ENCODE data around the gene RERE. TPM values are rescaled to one million over a fixed set of nuclear protein-coding genes. Genes with fewer than 3 reads are reported as not detected.

The RERE gene
- total and polyA plus RNA-seq, 12 donors, result 33.4 to 146 (median 72.7) TPM

DNA sequence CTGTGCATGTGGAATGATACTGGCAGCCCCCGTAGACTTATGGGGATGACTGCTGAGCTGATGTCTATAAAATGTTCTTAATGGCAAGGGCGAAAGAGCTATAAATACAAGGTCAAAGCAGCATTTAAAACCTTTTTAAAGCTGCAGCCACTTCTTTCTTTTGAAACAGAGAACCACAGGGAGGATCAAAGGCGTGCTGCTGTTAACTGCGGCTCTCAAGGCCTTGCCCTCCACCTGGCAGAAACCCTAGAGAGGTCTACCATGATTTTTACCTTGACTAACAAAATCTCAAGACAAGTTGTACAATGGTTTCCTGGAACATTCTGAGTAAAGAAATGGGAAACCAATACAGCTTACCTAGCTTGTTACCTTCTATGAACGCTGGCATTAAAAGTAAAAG lies 409.8 kb downstream of the RERE start:
- intact Hi-C loops (cut with DNase I), result no loop called here
- H3K36me3 ChIP-seq (replicated peaks in 1 of 2), result peaks cover 0 to 8% of the 10 kb centered on the region in 2 donors

DNA sequence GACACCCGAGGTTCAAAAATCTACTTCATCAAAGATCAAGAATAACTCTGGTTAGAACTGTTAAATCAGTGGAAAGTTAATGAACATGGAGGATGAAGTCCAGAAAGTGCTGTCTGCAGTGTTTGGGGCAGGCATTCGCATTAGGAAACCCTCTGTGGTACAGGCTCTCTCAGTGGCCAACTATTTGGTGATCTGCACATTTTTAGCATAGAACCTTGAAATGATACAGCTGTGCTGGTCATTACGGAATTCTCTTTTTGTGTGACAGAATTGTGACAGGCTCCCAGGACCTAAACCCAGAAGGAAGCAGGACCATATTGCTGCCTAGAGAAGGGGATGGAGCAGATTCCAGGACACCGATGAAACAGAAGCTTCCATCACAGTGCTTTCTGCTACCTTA lies 410.5 kb downstream of the RERE start:
- Histone ChIP-seq H3K4me3 (no peak overlapping the region), H3K36me3 (replicated peaks in 1 of 2) (peaks cover 0 to 15% of the 10 kb centered on the region in 2 donors), H3K27ac (peak overlapping the region; percentile 55 to 92 (median 87)), H3K4me1 (replicated peaks in 1 of 2) (peaks cover 52 to 71% of the 10 kb centered on the region in 2 donors), H3K27me3 (no peaks in the 10 kb centered on the region), H3K9me3 (replicated peaks in 1 of 3) (no peaks in the 10 kb centered on the region)
- intact Hi-C loops (cut with DNase I), result no loop called here
- TF ChIP-seq, protein P1, sequence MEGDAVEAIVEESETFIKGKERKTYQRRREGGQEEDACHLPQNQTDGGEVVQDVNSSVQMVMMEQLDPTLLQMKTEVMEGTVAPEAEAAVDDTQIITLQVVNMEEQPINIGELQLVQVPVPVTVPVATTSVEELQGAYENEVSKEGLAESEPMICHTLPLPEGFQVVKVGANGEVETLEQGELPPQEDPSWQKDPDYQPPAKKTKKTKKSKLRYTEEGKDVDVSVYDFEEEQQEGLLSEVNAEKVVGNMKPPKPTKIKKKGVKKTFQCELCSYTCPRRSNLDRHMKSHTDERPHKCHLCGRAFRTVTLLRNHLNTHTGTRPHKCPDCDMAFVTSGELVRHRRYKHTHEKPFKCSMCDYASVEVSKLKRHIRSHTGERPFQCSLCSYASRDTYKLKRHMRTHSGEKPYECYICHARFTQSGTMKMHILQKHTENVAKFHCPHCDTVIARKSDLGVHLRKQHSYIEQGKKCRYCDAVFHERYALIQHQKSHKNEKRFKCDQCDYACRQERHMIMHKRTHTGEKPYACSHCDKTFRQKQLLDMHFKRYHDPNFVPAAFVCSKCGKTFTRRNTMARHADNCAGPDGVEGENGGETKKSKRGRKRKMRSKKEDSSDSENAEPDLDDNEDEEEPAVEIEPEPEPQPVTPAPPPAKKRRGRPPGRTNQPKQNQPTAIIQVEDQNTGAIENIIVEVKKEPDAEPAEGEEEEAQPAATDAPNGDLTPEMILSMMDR (IDR thresholded peaks at IDR 0.05), result no peak
- no peak for TF ChIP-seq POLR2A (IDR thresholded peaks at IDR 0.05)
- DNase-seq, result peak in 1 of 7 donors; percentile 46
- 51 to 58% (median 55%) methylated on average over 4 of the region's 4 CpGs for WGBS, 4 donors

More for the DNA sequence above, 409.8 kb downstream of the RERE start:
- Histone ChIP-seq H3K27ac (peak overlapping the region; percentile 55 to 92 (median 87)), H3K9me3 (replicated peaks in 1 of 3) (no peaks in the 10 kb centered on the region), H3K4me1 (replicated peaks in 1 of 2) (peaks cover 59 to 78% of the 10 kb centered on the region in 2 donors), H3K4me3 (peak overlapping the region in 1 of 4 donors; percentile 15), H3K27me3 (no peaks in the 10 kb centered on the region)
- DNase-seq, result no peak
- TF ChIP-seq, protein P1 (IDR thresholded peaks at IDR 0.05), result no peak
- TF ChIP-seq POLR2A (IDR thresholded peaks at IDR 0.05), result no peak
- WGBS, 4 donors, result 31 to 51% (median 43%) methylated on average over 5 of the region's 5 CpGs

DNA sequence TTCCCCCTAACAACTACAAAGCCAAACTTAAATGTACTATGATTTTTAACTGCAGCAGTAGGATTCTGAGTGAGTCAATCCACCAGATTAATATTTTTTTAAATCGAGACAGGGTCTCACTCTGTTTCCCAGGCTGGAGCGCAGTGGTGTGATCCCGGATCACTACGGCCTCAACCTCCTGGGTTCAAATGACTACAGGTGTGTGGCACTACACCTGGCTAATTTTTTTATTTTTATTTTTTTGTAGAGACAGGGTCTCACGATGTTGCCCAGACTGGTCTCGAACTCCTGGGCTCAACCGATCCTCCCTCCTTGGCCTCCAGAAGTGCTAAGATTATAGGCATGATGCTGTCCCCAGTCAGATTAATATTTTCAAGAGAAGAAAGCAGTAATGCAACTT lies 411.4 kb downstream of the RERE start:
- 94 to 97% (median 96%) methylated on average over 7 of the region's 7 CpGs for WGBS, 4 donors
- H3K9me3 ChIP-seq (replicated peaks in 1 of 3), result no peaks in the 10 kb centered on the region
- no peak overlapping the region for H3K4me3 ChIP-seq
- TF ChIP-seq, protein P1 (IDR thresholded peaks at IDR 0.05), result no peak
- no peak for TF ChIP-seq POLR2A (IDR thresholded peaks at IDR 0.05)
- peaks cover 0 to 25% of the 10 kb centered on the region in 2 donors for H3K36me3 ChIP-seq (replicated peaks in 1 of 2)
- peaks cover 42 to 62% of the 10 kb centered on the region in 2 donors for H3K4me1 ChIP-seq (replicated peaks in 1 of 2)
- DNase-seq, result no peak
- intact Hi-C loops (cut with DNase I), result no loop called here
- peak overlapping the region in 4 of 5 donors; percentile 84 to 92 (median 88) for H3K27ac ChIP-seq
- H3K27me3 ChIP-seq, result no peaks in the 10 kb centered on the region

DNA sequence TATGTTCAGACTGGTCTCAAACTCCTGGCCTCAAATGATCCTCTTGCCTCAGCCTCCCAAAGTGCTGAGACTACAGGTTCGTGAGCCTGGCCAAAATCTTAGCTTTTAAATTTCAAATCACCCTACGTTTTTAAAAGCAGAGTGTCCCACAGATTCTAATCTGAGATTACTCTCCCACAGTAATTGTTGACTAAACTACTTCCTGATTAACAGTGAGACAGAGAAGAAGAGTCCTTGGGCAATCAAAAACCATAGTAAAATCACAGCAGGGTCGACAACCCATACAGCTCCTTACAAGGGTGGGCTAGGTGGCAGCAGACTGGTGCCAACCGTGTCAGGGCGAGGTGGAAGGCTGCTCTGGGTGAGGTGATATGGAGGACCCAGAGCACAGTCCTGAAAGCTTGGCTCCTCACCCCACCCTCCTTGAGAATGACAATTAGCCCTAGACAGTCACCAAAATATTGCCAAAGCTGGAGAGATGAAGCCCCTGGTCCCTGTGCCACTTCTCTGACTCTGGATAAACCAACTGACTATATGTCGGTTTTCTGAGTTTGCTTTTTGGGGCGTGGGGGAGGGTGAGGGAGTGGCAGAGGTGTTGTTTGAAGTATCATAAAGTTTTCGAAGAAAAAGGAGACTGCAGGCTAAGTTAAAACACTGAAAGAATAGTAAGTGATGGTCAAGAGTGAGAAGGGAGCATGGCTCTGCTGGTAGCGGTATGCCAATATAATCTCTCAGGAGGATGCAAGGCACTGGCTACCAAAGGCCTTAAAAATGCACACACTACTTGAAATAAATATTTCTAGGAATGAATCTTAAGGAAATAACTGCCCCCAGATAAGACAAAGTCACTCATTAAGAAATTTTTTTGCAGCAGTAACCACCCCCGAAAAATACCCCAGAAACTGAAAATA lies 412.7 kb downstream of the RERE start:
- TF ChIP-seq POLR2A (IDR thresholded peaks at IDR 0.05), result no peak
- TF ChIP-seq, protein P1 (IDR thresholded peaks at IDR 0.05), result no peak
- WGBS, 4 donors, result 81 to 86% (median 82%) methylated on average over 10 of the region's 10 CpGs
- H3K9me3 ChIP-seq (replicated peaks in 1 of 3), result no peaks in the 10 kb centered on the region
- peaks cover 29 to 50% of the 10 kb centered on the region in 2 donors for H3K4me1 ChIP-seq (replicated peaks in 1 of 2)
- H3K36me3 ChIP-seq (replicated peaks in 1 of 2), result peaks cover 0 to 17% of the 10 kb centered on the region in 2 donors
- DNase-seq, result no peak
- H3K27me3 ChIP-seq, result no peaks in the 10 kb centered on the region
- no peak overlapping the region for H3K4me3 ChIP-seq
- H3K27ac ChIP-seq, result peak overlapping the region in 3 of 5 donors; percentile 15 to 65 (median 33)
- intact Hi-C loops (cut with DNase I), result no loop called here

Data from adrenal gland (tissue), 12 donors.